ENCODE results near the gene ATAD5.
"Not testable (repeated sequence)": the region's sequence is repeated elsewhere in the genome, so short reads cannot be mapped to it uniquely, and the experiment has no call there.

Gene ATAD5

GRCh38 chr17:30808785-30809286, 22.9 kb upstream of the ATAD5 start:
- peaks cover 6% of the 10 kb centered on the region for H3K36me3 ChIP-seq (ENCODE audit: insufficient read depth, low read length)
- no peaks in the 10 kb centered on the region for H3K27me3 ChIP-seq (ENCODE audit: control insufficient read depth, insufficient read depth, low read length)
- no peaks in the 10 kb centered on the region for H3K9me3 ChIP-seq (replicated peaks; ENCODE audit: low read length)
- H3K9ac ChIP-seq (ENCODE audit: low read depth, low read length) = no peak overlapping the region
- H3K4me1 ChIP-seq (ENCODE audit: control insufficient read depth, insufficient read depth, low read length) = peaks cover 14% of the 10 kb centered on the region
- H3K4me3 ChIP-seq (ENCODE audit: low read length) = no peak overlapping the region
- H3K4me2 ChIP-seq (ENCODE audit: low read length) = no peak overlapping the region

- Histone ChIP-seq H3K36me3 (ENCODE audit: insufficient read depth, low read length) (peaks cover 6% of the 10 kb centered on the region), H3K27me3 (ENCODE audit: control insufficient read depth, insufficient read depth, low read length) (no peaks in the 10 kb centered on the region), H3K4me3 (ENCODE audit: low read length) (no peak overlapping the region), H3K9me3 (replicated peaks; ENCODE audit: low read length) (no peaks in the 10 kb centered on the region), H3K9ac (ENCODE audit: low read depth, low read length) (no peak overlapping the region), H3K4me2 (ENCODE audit: low read length) (no peak overlapping the region), H3K4me1 (ENCODE audit: control insufficient read depth, insufficient read depth, low read length) (peaks cover 14% of the 10 kb centered on the region)
Observed at GRCh38 chr17:30809867-30810266, 21.9 kb upstream of the ATAD5 start.

DNA sequence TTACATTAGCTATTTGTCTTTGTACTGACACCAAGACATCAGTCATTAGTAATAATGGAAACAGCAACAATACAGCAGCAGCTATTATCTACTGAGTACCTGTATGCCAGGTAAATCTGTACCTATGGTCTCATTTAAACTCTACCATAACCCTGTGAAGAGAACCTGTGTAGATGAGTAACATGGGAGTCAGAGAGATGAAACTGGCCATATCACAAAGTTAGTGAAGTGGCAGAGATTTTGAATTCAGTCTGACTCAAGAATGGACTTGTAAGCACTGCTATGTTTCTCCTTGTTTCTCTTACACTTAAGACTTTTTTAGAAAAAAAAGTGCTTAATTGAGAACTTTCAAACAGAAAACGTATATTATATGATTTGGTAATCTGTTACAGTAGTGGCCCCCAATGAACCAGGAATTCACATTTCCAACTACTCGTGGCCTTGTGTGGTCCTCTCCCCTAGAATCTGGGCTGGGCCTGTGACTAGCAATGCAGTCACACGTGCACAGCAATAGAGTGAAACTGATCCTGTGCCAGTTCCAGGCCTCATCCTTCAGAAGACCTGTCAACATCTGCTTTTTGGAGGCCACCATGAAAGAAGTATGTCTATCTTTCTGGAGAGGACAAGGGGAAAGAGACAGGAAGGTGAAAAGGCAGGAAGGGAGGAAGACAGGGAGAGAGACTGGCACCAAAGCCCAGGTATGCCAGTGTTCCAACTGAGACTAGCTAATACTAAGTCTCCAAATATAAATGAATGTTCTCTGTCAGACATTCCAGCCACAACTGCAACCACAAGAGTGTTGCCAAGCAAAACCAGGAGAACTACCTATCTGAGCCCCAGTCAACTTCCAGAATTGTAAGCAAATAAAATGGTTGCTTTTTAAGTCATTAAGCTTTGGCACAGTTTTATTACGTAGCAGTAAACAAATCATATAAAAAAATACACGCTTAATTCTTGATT, 19.3 kb upstream of the ATAD5 start:
- Histone ChIP-seq H3K4me1 (ENCODE audit: control insufficient read depth, insufficient read depth, low read length) (peaks cover 14% of the 10 kb centered on the region), H3K4me2 (ENCODE audit: low read length) (no peak overlapping the region), H3K9ac (ENCODE audit: low read depth, low read length) (no peak overlapping the region), H3K27me3 (ENCODE audit: control insufficient read depth, insufficient read depth, low read length) (no peaks in the 10 kb centered on the region), H3K9me3 (replicated peaks; ENCODE audit: low read length) (no peaks in the 10 kb centered on the region), H3K36me3 (ENCODE audit: insufficient read depth, low read length) (peaks cover 6% of the 10 kb centered on the region), H3K4me3 (ENCODE audit: low read length) (no peak overlapping the region)

GRCh38 chr17:30814236-30814635, 17.5 kb upstream of the ATAD5 start:
- not testable (repeated sequence) for H3K4me3 ChIP-seq (ENCODE audit: low read length); H3K9ac ChIP-seq (ENCODE audit: low read depth, low read length); H3K4me2 ChIP-seq (ENCODE audit: low read length); H3K36me3 ChIP-seq (ENCODE audit: insufficient read depth, low read length); H3K9me3 ChIP-seq (replicated peaks; ENCODE audit: low read length); H3K27me3 ChIP-seq (ENCODE audit: control insufficient read depth, insufficient read depth, low read length)
- peaks cover 14% of the 10 kb centered on the region for H3K4me1 ChIP-seq (ENCODE audit: control insufficient read depth, insufficient read depth, low read length)

- not testable (repeated sequence) for H3K9me3 ChIP-seq (replicated peaks; ENCODE audit: low read length); H3K27me3 ChIP-seq (ENCODE audit: control insufficient read depth, insufficient read depth, low read length); H3K36me3 ChIP-seq (ENCODE audit: insufficient read depth, low read length); H3K4me3 ChIP-seq (ENCODE audit: low read length); H3K4me2 ChIP-seq (ENCODE audit: low read length); H3K9ac ChIP-seq (ENCODE audit: low read depth, low read length)
- peaks cover 14% of the 10 kb centered on the region for H3K4me1 ChIP-seq (ENCODE audit: control insufficient read depth, insufficient read depth, low read length)
Observed at GRCh38 chr17:30814860-30815259, 16.9 kb upstream of the ATAD5 start.

GRCh38 chr17:30816165-30816564, 15.6 kb upstream of the ATAD5 start:
- H3K9me3 ChIP-seq (replicated peaks; ENCODE audit: low read length) = no peaks in the 10 kb centered on the region
- H3K36me3 ChIP-seq (ENCODE audit: insufficient read depth, low read length) = no peaks in the 10 kb centered on the region
- H3K9ac ChIP-seq (ENCODE audit: low read depth, low read length) = no peak overlapping the region
- H3K4me3 ChIP-seq (ENCODE audit: low read length) = no peak overlapping the region
- H3K27me3 ChIP-seq (ENCODE audit: control insufficient read depth, insufficient read depth, low read length) = no peaks in the 10 kb centered on the region
- peaks cover 14% of the 10 kb centered on the region for H3K4me1 ChIP-seq (ENCODE audit: control insufficient read depth, insufficient read depth, low read length)
- no peak overlapping the region for H3K4me2 ChIP-seq (ENCODE audit: low read length)

DNA sequence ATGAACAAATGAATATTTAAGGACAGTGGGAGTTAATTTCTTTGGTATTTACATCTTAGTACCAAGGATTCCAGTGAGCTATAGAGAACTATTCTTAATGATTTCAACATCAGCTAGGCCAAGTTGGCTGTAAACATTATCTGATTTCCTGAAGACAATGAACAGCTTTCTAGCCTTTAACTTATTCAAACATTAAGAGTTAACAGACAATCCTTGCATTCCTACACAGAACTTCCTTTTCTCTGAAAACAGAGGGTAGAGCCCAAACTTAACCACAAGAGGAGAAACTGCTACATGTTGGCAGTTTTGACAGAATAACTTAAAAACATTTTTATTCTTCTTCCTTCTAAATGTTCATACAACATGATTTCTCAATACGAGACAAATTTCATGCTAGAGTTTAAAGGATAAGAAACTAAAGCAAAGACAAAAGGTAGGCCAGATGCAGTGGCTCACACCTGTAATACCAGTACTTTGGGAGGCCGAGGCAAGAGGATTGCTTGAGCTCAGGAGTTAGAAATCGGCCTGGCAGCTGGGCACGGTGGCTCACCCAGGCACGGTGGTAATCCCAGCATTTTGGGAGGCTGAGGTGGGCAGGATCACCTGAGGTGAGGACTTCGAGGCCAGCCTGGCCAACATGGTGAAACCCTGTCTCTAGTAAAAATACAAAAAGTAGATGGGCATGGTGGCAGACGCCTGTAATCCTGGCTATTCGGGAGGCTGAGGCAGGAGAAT, 11.6 kb upstream of the ATAD5 start:
- Histone ChIP-seq H3K4me1 (ENCODE audit: control insufficient read depth, insufficient read depth, low read length) (peaks cover 12% of the 10 kb centered on the region), H3K4me3 (ENCODE audit: low read length) (no peak overlapping the region), H3K27me3 (ENCODE audit: control insufficient read depth, insufficient read depth, low read length) (no peaks in the 10 kb centered on the region), H3K36me3 (ENCODE audit: insufficient read depth, low read length) (no peaks in the 10 kb centered on the region), H3K9ac (ENCODE audit: low read depth, low read length) (no peak overlapping the region), H3K9me3 (replicated peaks; ENCODE audit: low read length) (no peaks in the 10 kb centered on the region), H3K4me2 (ENCODE audit: low read length) (no peak overlapping the region)

DNA sequence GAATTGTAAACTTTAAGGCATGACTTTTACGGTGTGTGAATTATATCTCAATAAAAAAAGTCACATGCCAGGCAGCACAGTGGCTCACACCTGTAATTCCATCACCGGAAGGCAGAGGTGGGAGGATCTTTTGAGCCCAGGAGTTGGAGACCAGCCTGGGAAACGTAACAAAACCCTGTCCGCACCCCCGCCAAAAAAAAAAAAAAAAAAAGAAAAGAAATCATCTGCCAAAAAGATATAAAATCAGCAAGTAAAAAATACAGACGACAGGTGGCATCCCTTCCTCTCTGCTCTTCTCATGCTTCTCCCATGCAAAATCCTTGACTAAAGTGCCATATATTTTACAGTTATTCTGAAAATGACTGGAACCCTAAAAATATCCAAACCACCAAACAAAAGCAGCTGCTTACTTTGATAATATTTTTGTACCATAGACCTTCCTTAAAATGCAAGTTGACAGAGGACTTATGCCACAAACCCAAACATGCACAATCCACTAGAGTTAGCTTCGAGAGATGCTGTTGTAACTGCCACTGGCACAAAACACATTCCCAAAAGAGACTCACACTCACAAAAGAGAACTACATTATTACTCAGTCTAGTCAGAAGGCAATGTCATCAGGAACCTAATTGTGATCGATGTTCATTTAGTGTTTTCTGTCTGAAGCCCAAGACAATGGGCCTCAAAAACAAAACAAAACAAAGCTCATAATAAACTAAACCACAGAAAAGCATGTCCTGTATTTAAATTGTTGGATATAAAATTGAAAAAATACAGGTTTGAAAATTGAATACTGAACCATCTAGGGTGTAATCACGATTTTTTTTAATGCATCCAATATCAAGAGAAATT, 9.7 kb upstream of the ATAD5 start:
- H3K4me1 ChIP-seq (ENCODE audit: control insufficient read depth, insufficient read depth, low read length) = peaks cover 19% of the 10 kb centered on the region
- no peak overlapping the region for H3K4me3 ChIP-seq (ENCODE audit: low read length)
- no peak overlapping the region for H3K9ac ChIP-seq (ENCODE audit: low read depth, low read length)

DNA sequence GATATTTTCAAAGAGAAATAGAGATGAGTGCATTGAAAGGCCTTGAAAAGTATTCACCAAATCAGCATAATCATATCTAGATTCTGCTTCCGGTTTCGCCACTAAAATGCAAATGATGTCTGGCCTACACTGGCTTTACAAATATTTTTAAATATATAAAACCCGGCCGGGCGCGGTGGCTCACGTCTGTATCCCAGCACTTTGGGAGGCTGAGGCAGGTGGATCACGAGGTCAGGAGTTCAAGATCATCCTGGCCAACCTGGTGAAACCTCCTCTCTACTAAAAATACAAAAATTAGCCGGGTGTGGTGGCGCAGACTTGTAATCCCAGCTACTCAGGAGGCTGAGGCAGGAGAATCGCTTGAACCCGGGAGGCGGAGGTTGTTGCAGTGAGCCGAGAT, 8.8 kb upstream of the ATAD5 start:
- peaks cover 19% of the 10 kb centered on the region for H3K4me1 ChIP-seq (ENCODE audit: control insufficient read depth, insufficient read depth, low read length)
- H3K27me3 ChIP-seq (ENCODE audit: control insufficient read depth, insufficient read depth, low read length); H3K36me3 ChIP-seq (ENCODE audit: insufficient read depth, low read length); H3K9me3 ChIP-seq (replicated peaks; ENCODE audit: low read length); H3K4me3 ChIP-seq (ENCODE audit: low read length); H3K9ac ChIP-seq (ENCODE audit: low read depth, low read length): not testable (repeated sequence)
- H3K4me2 ChIP-seq (ENCODE audit: low read length) = peak overlapping the region; percentile 81

More for the DNA sequence above, 9.7 kb upstream of the ATAD5 start:
- no peaks in the 10 kb centered on the region for H3K36me3 ChIP-seq (ENCODE audit: insufficient read depth, low read length)
- no peaks in the 10 kb centered on the region for H3K27me3 ChIP-seq (ENCODE audit: control insufficient read depth, insufficient read depth, low read length)
- no peaks in the 10 kb centered on the region for H3K9me3 ChIP-seq (replicated peaks; ENCODE audit: low read length)
- H3K4me2 ChIP-seq (ENCODE audit: low read length) = peak overlapping the region; percentile 81

- Histone ChIP-seq H3K4me1 (ENCODE audit: control insufficient read depth, insufficient read depth, low read length) (peaks cover 19% of the 10 kb centered on the region), H3K9me3 (replicated peaks; ENCODE audit: low read length) (no peaks in the 10 kb centered on the region), H3K27me3 (ENCODE audit: control insufficient read depth, insufficient read depth, low read length) (no peaks in the 10 kb centered on the region), H3K4me3 (ENCODE audit: low read length) (peak overlapping the region; percentile 96), H3K4me2 (ENCODE audit: low read length) (peak overlapping the region; percentile 81), H3K36me3 (ENCODE audit: insufficient read depth, low read length) (no peaks in the 10 kb centered on the region), H3K9ac (ENCODE audit: low read depth, low read length) (peak overlapping the region; percentile 91)
Observed at GRCh38 chr17:30823421-30823820, 8.3 kb upstream of the ATAD5 start.

DNA sequence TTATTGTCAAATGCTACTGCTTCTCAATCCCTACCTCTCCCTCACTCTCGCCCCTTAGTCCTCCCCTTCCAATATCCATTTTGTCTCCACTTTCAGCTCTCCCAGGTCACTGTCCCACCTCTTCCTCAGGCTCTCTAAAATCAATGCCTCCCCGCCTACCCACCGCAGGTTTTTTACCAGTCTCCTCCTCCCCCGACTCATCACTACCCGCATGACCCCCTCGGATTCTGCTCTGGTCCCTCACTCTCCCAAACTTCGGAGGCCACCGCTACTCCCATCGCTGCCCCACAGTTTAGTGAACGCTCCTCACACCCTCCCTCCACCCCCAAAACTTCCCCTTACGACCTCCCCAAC, 7.8 kb upstream of the ATAD5 start:
- no peaks in the 10 kb centered on the region for H3K36me3 ChIP-seq (ENCODE audit: insufficient read depth, low read length)
- H3K4me1 ChIP-seq (ENCODE audit: control insufficient read depth, insufficient read depth, low read length) = peaks cover 19% of the 10 kb centered on the region
- H3K9ac ChIP-seq (ENCODE audit: low read depth, low read length) = peak overlapping the region; percentile 91
- peak overlapping the region; percentile 96 for H3K4me3 ChIP-seq (ENCODE audit: low read length)
- H3K9me3 ChIP-seq (replicated peaks; ENCODE audit: low read length) = no peaks in the 10 kb centered on the region
- peak overlapping the region; percentile 81 for H3K4me2 ChIP-seq (ENCODE audit: low read length)
- H3K27me3 ChIP-seq (ENCODE audit: control insufficient read depth, insufficient read depth, low read length) = no peaks in the 10 kb centered on the region

Measured in skeletal muscle satellite cell (primary cell).